Hematopoietic multipotent progenitor cell treated with erythropoietin and hydrocortisone succinate and interleukin-3 and kit ligand, for 8 days (in vitro differentiated cells): Measurements from ENCODE around the gene SWI5.
A peak's percentile ranks its signal among the peaks of the same experiment; 100 is the strongest.

ENCODE experiments used
- DNase-seq: peaks from one replicate; pipeline ENCODE4 v3.0.0-alpha.2; 2015

SWI5 gene

GRCh38 chr9:128321879-128322403 is 45.9 kb downstream of the SWI5 start:
- DNase-seq = no peak

- DNase-seq = peak; percentile 95
These were observed 46.5 kb downstream of the SWI5 start, which contains the start of the genes COQ4 and TRUB2 for GRCh38 chr9:128322404-128323211. Gene COQ4, plus strand, starts transcription at chr9:128322839. Its CDS starts 20 bp downstream, at chr9:128322859. Gene TRUB2, minus strand, starts transcription at chr9:128322447. Its CDS starts 39 bp downstream, at chr9:128322408.

- peak; percentile 10 for DNase-seq
These were observed 47.2 kb downstream of the SWI5 start for GRCh38 chr9:128323212-128323730.

- no peak for DNase-seq
These were observed 47.7 kb downstream of the SWI5 start for GRCh38 chr9:128323791-128324190.

- DNase-seq = no peak
These were observed 48.3 kb downstream of the SWI5 start for GRCh38 chr9:128324401-128324800.

- DNase-seq = no peak
These were observed 49.6 kb downstream of the SWI5 start for GRCh38 chr9:128325629-128326028.

- DNase-seq = no peak
These were observed 57.4 kb downstream of the SWI5 start for GRCh38 chr9:128333451-128333869.

GRCh38 chr9:128335161-128335560 is 59.1 kb downstream of the SWI5 start:
- no peak for DNase-seq

GRCh38 chr9:128335914-128336313 is 59.8 kb downstream of the SWI5 start:
- DNase-seq = no peak

GRCh38 chr9:128337936-128338335 is 61.9 kb downstream of the SWI5 start:
- DNase-seq = no peak
